DMS153 treated with DMSO at 0.1 percent for 48 hours (cell line): ENCODE data around the gene NELFCD.

Source experiments
- DNase-seq: peaks from one replicate; lab custom pipeline; 2025; ENCODE audit not compliant: unreplicated experiment; lab: John Stamatoyannopoulos, UW

NELFCD gene

DNA sequence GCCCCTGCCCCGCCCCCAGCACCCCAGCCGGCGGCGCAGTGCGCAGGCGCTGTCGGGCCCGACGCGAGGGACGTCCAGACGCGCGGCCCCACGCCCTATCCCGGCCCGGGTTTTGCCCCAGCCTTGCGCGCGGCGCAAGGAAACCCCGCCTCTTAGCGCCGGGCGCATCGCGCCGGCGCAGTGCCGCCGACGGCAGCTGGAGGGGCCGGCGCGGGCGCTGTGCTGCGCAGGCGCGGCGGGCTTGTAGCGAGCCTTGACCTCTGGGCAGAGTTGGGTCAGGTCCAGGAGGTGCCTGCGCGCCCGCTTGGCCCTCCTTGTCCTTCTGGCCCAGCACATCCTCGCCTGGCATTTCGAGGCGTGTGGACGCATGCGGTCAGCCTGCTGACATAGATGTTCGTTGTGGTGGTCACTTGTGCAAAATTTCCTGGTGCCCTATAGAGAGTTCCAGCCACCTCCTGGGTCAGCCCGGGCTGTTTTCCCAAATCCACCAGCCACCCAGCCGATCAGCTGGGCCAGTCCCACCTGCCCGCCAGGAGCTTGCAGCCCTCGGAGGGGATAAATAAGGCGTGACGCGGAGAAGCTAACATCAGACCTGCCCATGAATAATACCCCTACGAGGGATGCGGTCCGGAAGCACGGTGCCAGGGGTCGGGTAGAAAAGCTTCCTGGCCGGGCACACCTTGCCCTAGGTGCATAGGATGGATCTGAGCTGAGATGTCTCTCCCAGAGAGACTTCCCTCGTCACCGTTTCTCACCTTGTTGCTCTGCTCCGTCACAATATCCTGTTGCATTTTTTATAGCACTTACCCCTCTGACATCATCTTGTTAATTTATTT, 62.0 kb downstream of the NELFCD start:
- DNase-seq, result peak; percentile 82

DNA sequence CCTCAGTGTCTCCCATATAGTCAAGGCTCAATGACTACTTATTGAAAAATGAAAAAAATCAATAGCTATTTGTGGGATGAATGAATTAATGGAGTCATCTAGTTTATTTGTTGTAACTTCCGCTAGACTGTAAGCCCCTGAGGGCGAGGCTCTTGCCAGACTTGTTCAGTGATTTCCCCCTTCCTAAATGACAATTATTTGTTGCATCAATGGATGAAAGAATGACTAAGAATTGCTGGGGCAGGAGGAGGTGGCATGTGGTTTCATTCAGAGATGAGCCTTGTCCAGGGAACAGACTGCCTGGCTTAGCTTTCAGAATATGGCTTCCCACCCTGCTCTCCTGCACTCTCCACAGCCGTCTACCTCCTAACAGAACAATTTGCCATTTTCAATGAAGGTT, 62.6 kb downstream of the NELFCD start:
- DNase-seq, result no peak

DNA sequence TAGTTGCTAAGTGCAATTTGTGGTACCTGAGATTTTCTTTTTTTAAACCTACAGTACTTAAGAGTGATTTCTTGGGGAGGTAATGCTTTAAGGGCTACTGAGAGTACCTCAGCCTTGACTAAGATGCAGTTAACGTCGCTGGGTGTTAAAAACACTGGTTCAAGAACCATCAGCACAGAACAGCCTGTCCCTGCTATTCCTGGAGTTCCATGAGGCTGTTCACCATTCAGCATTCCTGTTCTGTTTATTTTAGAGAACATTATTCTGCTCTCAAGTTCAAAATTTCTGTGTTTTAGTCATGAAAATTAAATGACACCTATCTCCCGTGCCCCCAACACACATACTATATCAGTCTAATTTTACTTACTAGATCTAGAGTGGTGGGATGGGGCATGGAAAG, 63.2 kb downstream of the NELFCD start:
- no peak for DNase-seq
